Sigmoid colon (tissue), 7 donors: ENCODE data around the gene SLC25A17. TPM values are rescaled to one million over a fixed set of nuclear protein-coding genes. Genes with fewer than 3 reads are reported as not detected.
"Not testable (repeated sequence)": the region's sequence is repeated elsewhere in the genome, so short reads cannot be mapped to it uniquely, and the experiment has no call there.

Experiments used
- DNase-seq: peaks from one replicate; pipeline ENCODE4 v3.0.0-alpha.2; 2019
- H3K27ac ChIP-seq, 4 donors: fragments of 200-600 bp; sonication (generic); one replicate each; pipeline ENCODE4 v1.5.1; 2016 to 2019; ENCODE audit warnings: mild to moderate bottlenecking in 1 of 4
- H3K27me3 ChIP-seq, 3 donors: fragments of 200-600 bp; sonication (generic); one replicate each; pipeline ENCODE4 v1.5.1; 2019; ENCODE audit warnings: mild to moderate bottlenecking in 1 of 3
- H3K36me3 ChIP-seq, 4 donors: fragments of 200-600 bp; sonication (generic); one replicate each; pipeline ENCODE4 v1.5.1; 2016 to 2019
- H3K4me1 ChIP-seq, 4 donors: fragments of 200-600 bp; sonication (generic); one replicate each; pipeline ENCODE4 v1.5.1; 2017 to 2019
- H3K4me3 ChIP-seq, 4 donors: fragments of 200-600 bp; sonication (generic); one replicate each; pipeline ENCODE4 v1.5.1; 2017 to 2019; ENCODE audit warnings: mild to moderate bottlenecking in 2 of 4, moderate library complexity in 1 of 4
- H3K9me3 ChIP-seq, 4 donors: fragments of 200-600 bp in 3 of 4; sonication (generic) in 3 of 4; one replicate each; pipeline versions ENCODE4 v1.5.1 to v1.6.1; 2013 to 2019
- CTCF ChIP-seq, 4 experiments: fragments of 450-650 bp in 3 of 4; fragments of 200-600 bp in 1 of 4; IDR thresholded peaks; one replicate each; pipeline ENCODE4 v1.5.1; 2016 to 2019; ENCODE audit warnings: antibody characterized with exemption in 4 of 4, mild to moderate bottlenecking in 3 of 4, moderate library complexity in 2 of 4
- EP300 ChIP-seq, 4 donors: sonication (generic); formaldehyde crosslinking; IDR thresholded peaks; one replicate each; pipeline ENCODE4 v1.6.1; 2017; ENCODE audit warnings: antibody characterized with exemption in 4 of 4
- POLR2A ChIP-seq, 2 donors: fragments of 450-650 bp; IDR thresholded peaks; one replicate each; pipeline ENCODE4 v1.6.1; 2016; ENCODE audit warnings: antibody characterized with exemption in 2 of 2, mild to moderate bottlenecking in 2 of 2, moderate library complexity in 2 of 2
- POLR2AphosphoS5 ChIP-seq, 4 donors: sonication (generic); formaldehyde crosslinking; IDR thresholded peaks; one replicate each; pipeline ENCODE4 v1.6.1; 2017; ENCODE audit warnings: antibody characterized with exemption in 4 of 4
- WGBS, 2 donors: extraction: QIAGEN DNeasy Blood & Tissue Kit; methylation state at CpG; one replicate each; pipeline ENCODE4 v1.1.7; 2013; 5-methylcytosine and 5-hydroxymethylcytosine counted together
- intact Hi-C: fragments of 100-400 bp; cut with DNase I; formaldehyde crosslinking; loops from one replicate; pipeline ENCODE4 v1.15.1; 2023
- polyA plus RNA-seq, 3 donors: library from polyadenylated mRNA; stranded (reverse); fragments of 200-250 nt; gene quantifications; one replicate each; pipeline ENCODE4 v1.2.3, GENCODE V29; 2013
- total RNA-seq, 4 donors: library from RNA; depleted of rRNA; stranded (reverse); fragments of >200 nt; gene quantifications; one replicate each; pipeline ENCODE4 v1.1.0, GENCODE V29; 2016
- donor health status: healthy with polysubstance abuse.
- donor health status: Bipolar disorder and iron deficiency.
- donor health status: healthy.

The SLC25A17 gene
- total and polyA plus RNA-seq, 7 donors: 6.2 to 14.7 (median 10.7) TPM

- intact Hi-C loops: no loop called here
- no peaks in the 10 kb centered on the region for H3K27me3 ChIP-seq
- H3K36me3 ChIP-seq: peaks cover 4 to 19% (median 7%) of the 10 kb centered on the region in 4 donors
- TF ChIP-seq EP300 (IDR thresholded peaks at IDR 0.05): no peak
- TF ChIP-seq CTCF (IDR thresholded peaks at IDR 0.05): no peak
- TF ChIP-seq POLR2AphosphoS5 (IDR thresholded peaks at IDR 0.05): no peak
- no peak for TF ChIP-seq POLR2A (IDR thresholded peaks at IDR 0.05)
- H3K27ac ChIP-seq: no peak overlapping the region
- no peaks in the 10 kb centered on the region for H3K4me1 ChIP-seq
- H3K4me3 ChIP-seq: no peak overlapping the region
- DNase-seq: no peak
- no peaks in the 10 kb centered on the region for H3K9me3 ChIP-seq
- WGBS, 2 donors: 97% methylated on average over 2 of the region's 2 CpGs
Observed at GRCh38 chr22:40766956-40767355, 52.2 kb downstream of the SLC25A17 start.

- no peak overlapping the region for H3K27ac ChIP-seq
- H3K9me3 ChIP-seq: no peaks in the 10 kb centered on the region
- H3K4me1 ChIP-seq: no peaks in the 10 kb centered on the region
- DNase-seq: no peak
- TF ChIP-seq POLR2AphosphoS5 (IDR thresholded peaks at IDR 0.05) (no peak), EP300 (IDR thresholded peaks at IDR 0.05) (no peak)
- no peak overlapping the region for H3K4me3 ChIP-seq
- H3K36me3 ChIP-seq: no peaks in the 10 kb centered on the region
- 56 to 80% methylated on average over 6 of the region's 6 CpGs for whole genome bisulfite sequencing, 2 donors
- no peaks in the 10 kb centered on the region for H3K27me3 ChIP-seq
- intact Hi-C loops: no loop called here
Observed at GRCh38 chr22:40764763-40765441, 54.2 kb downstream of the SLC25A17 start.

GRCh38 chr22:40759294-40759840 lies 59.8 kb downstream of the SLC25A17 start:
- H3K27ac ChIP-seq: no peak overlapping the region
- H3K4me1 ChIP-seq: no peaks in the 10 kb centered on the region
- DNase-seq: no peak
- 90 to 95% methylated on average over 6 of the region's 6 CpGs for WGBS, 2 donors
- intact Hi-C loops: no loop called here
- H3K4me3 ChIP-seq: no peak overlapping the region
- H3K27me3 ChIP-seq: no peaks in the 10 kb centered on the region
- no peaks in the 10 kb centered on the region for H3K36me3 ChIP-seq
- no peaks in the 10 kb centered on the region for H3K9me3 ChIP-seq
- no peak for TF ChIP-seq EP300 (IDR thresholded peaks at IDR 0.05)
- TF ChIP-seq POLR2A (IDR thresholded peaks at IDR 0.05): no peak
- no peak for TF ChIP-seq CTCF (IDR thresholded peaks at IDR 0.05)
- no peak for TF ChIP-seq POLR2AphosphoS5 (IDR thresholded peaks at IDR 0.05)

GRCh38 chr22:40758851-40759250 lies 60.3 kb downstream of the SLC25A17 start:
- H3K4me3 ChIP-seq, intact Hi-C loops, H3K27ac ChIP-seq, H3K36me3 ChIP-seq, DNase-seq, H3K4me1 ChIP-seq, H3K27me3 ChIP-seq, H3K9me3 ChIP-seq: not testable (repeated sequence)
- 88 to 91% methylated on average over 13 of the region's 13 CpGs for WGBS, 2 donors

- TF ChIP-seq POLR2AphosphoS5 (IDR thresholded peaks at IDR 0.05): no peak
- no peaks in the 10 kb centered on the region for H3K9me3 ChIP-seq
- no peaks in the 10 kb centered on the region for H3K36me3 ChIP-seq
- WGBS, 2 donors: 48 to 83% methylated on average over 3 of the region's 3 CpGs
- no peak overlapping the region for H3K4me3 ChIP-seq
- H3K27me3 ChIP-seq: no peaks in the 10 kb centered on the region
- DNase-seq: no peak
- H3K27ac ChIP-seq: no peak overlapping the region
- intact Hi-C loops: no loop called here
- H3K4me1 ChIP-seq: no peaks in the 10 kb centered on the region
Observed at GRCh38 chr22:40758390-40758789, 60.8 kb downstream of the SLC25A17 start.

- Histone ChIP-seq H3K4me1 (no peaks in the 10 kb centered on the region), H3K27ac (no peak overlapping the region), H3K36me3 (no peaks in the 10 kb centered on the region), H3K4me3 (no peak overlapping the region), H3K9me3 (no peaks in the 10 kb centered on the region), H3K27me3 (no peaks in the 10 kb centered on the region)
- intact Hi-C loops: no loop called here
- DNase-seq: no peak
- TF ChIP-seq POLR2A (IDR thresholded peaks at IDR 0.05) (no peak), CTCF (IDR thresholded peaks at IDR 0.05) (no peak), POLR2AphosphoS5 (IDR thresholded peaks at IDR 0.05) (no peak), EP300 (IDR thresholded peaks at IDR 0.05) (no peak)
- 80 to 92% methylated on average over 3 of the region's 3 CpGs for WGBS, 2 donors
Observed at GRCh38 chr22:40757071-40757470, 62.1 kb downstream of the SLC25A17 start.
